OCI-LY7 (cell line): ENCODE results near the gene SLC6A12.

Source experiments
- EZH2phosphoT487 ChIP-seq: fragments of 200-600 bp; sonication (generic); IDR thresholded peaks from 2 replicates; pipeline ENCODE4 v1.6.1; 2018; ENCODE audit warnings: low read depth, borderline replicate concordance, mild to moderate bottlenecking, mixed run types, antibody characterized with exemption, low read length, moderate library complexity, mixed read lengths
- TF ChIP-seq, protein P1 (sequence below): fragments of 200-600 bp; sonication (generic); conservative IDR thresholded peaks from 2 replicates; pipeline ENCODE4 v1.5.1; 2014; ENCODE audit warnings: mild to moderate bottlenecking, antibody characterized with exemption, low read length, moderate library complexity, mixed read lengths

DNA sequence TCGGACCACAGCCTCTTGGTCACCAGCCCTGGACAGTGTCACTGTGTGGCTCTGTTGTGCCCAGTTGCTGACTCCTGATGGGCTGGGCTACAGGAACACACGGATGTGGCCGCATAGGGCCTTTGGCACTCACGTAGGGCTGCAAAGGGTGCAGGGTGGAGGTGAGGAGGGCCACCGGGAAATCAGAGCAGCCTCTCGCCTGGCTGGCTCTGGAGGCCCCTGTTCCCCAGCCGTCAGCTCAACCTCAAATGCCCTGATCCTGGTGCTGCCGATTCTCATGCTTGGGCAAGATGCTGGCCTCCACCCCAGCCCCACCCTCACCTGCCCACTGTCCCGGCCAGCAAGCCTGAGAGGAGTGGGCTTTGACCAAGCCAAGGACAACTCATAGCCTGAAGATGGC lies 59.0 kb downstream of the SLC6A12 start:
- TF ChIP-seq, protein P1, sequence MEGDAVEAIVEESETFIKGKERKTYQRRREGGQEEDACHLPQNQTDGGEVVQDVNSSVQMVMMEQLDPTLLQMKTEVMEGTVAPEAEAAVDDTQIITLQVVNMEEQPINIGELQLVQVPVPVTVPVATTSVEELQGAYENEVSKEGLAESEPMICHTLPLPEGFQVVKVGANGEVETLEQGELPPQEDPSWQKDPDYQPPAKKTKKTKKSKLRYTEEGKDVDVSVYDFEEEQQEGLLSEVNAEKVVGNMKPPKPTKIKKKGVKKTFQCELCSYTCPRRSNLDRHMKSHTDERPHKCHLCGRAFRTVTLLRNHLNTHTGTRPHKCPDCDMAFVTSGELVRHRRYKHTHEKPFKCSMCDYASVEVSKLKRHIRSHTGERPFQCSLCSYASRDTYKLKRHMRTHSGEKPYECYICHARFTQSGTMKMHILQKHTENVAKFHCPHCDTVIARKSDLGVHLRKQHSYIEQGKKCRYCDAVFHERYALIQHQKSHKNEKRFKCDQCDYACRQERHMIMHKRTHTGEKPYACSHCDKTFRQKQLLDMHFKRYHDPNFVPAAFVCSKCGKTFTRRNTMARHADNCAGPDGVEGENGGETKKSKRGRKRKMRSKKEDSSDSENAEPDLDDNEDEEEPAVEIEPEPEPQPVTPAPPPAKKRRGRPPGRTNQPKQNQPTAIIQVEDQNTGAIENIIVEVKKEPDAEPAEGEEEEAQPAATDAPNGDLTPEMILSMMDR = no peak
- no peak for TF ChIP-seq EZH2phosphoT487
